Adrenal gland (tissue), 5 donors: Measurements from ENCODE around the gene ANAPC16.

Experiments
- POLR2A ChIP-seq, 2 donors: fragments of 450-650 bp; IDR thresholded peaks; one replicate each; pipeline ENCODE4 v1.6.1; 2017; ENCODE audit warnings: antibody characterized with exemption in 2 of 2, mild to moderate bottlenecking in 2 of 2, moderate library complexity in 1 of 2
- TF ChIP-seq, protein P1 (sequence below), 6 experiments: fragments of 450-650 bp in 4 of 6; fragments of 200-600 bp in 2 of 6; sonication (generic) in 1 of 6; IDR thresholded peaks; 1 replicate in 5 of 6; 2 replicates in 1 of 6; pipeline versions ENCODE4 v1.5.1 to v1.8.0; 2016 to 2021; ENCODE audit warnings: antibody characterized with exemption in 6 of 6, mild to moderate bottlenecking in 2 of 6, moderate library complexity in 1 of 6
- donor health status: DM: no; HTN: no; CAD: no.

DNA sequence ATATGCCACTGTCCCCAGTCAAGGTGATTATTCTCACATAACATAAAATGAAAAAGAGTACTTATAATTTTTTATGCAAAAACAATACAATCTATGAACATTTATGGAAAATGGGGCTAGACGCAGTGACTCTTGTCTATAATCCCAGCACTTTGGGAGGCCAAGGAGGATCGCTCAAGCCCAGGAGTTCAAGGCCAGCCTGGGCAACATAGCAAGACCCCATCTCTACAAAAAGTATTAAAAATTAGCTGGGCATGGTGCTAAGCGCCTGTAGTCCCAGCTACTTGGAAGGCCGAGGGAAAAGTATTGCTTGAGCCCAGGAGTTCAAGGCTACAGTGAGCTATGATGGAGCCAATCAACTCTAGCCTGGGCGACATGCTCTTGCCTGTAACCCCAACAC lies 14.5 kb upstream of the ANAPC16 start:
- no peak for TF ChIP-seq POLR2A (IDR thresholded peaks at IDR 0.05)
- TF ChIP-seq, protein P1, sequence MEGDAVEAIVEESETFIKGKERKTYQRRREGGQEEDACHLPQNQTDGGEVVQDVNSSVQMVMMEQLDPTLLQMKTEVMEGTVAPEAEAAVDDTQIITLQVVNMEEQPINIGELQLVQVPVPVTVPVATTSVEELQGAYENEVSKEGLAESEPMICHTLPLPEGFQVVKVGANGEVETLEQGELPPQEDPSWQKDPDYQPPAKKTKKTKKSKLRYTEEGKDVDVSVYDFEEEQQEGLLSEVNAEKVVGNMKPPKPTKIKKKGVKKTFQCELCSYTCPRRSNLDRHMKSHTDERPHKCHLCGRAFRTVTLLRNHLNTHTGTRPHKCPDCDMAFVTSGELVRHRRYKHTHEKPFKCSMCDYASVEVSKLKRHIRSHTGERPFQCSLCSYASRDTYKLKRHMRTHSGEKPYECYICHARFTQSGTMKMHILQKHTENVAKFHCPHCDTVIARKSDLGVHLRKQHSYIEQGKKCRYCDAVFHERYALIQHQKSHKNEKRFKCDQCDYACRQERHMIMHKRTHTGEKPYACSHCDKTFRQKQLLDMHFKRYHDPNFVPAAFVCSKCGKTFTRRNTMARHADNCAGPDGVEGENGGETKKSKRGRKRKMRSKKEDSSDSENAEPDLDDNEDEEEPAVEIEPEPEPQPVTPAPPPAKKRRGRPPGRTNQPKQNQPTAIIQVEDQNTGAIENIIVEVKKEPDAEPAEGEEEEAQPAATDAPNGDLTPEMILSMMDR (IDR thresholded peaks at IDR 0.05), result no peak
